Colonic mucosa (tissue), 4 donors: ENCODE data around the gene ZNF684. TPM values are rescaled to one million over a fixed set of nuclear protein-coding genes. Genes with fewer than 3 reads are reported as not detected.
"Not testable (repeated sequence)": the region's sequence is repeated elsewhere in the genome, so short reads cannot be mapped to it uniquely, and the experiment has no call there.

ENCODE experiments used
- DNase-seq: peaks from one replicate; pipeline ENCODE4 v3.0.0-alpha.2; 2020
- H3K27ac ChIP-seq: fragments of 200-600 bp; one replicate; pipeline ENCODE4 v1.8.0; 2021
- H3K27me3 ChIP-seq: fragments of 200-600 bp; one replicate; pipeline ENCODE4 v1.8.0; 2021
- H3K36me3 ChIP-seq: fragments of 200-600 bp; one replicate; pipeline ENCODE4 v1.8.0; 2021
- H3K4me1 ChIP-seq: fragments of 200-600 bp; one replicate; pipeline ENCODE4 v1.8.0; 2021; ENCODE audit warnings: mild to moderate bottlenecking
- H3K4me3 ChIP-seq: fragments of 200-600 bp; one replicate; pipeline ENCODE4 v1.8.0; 2021
- H3K9ac ChIP-seq, 2 donors: one replicate each; pipeline ENCODE4 v1.7.0; 2013; ENCODE audit warnings: control low read depth in 2 of 2, low read depth in 2 of 2, low read length in 2 of 2
- H3K9me3 ChIP-seq: fragments of 200-600 bp; one replicate; pipeline ENCODE4 v1.8.0; 2021
- intact Hi-C: fragments of 100-400 bp; cut with DNase I; formaldehyde crosslinking; loops from one replicate; pipeline ENCODE4 v1.14.1; 2022
- total RNA-seq, 2 donors: library from RNA; stranded (reverse); fragmentation: NEBNext Ultra II Directional in 1 of 2; extraction: Animal tissue kit (Norgen Biotek cat#: 25700) in 1 of 2; gene quantifications; one replicate each; pipeline ENCODE4 v1.2.1, GENCODE V29; 2021
- TF ChIP-seq, protein P1 (sequence below): fragments of 200-600 bp; IDR thresholded peaks from one replicate; pipeline ENCODE4 v1.8.0; 2022; ENCODE audit warnings: antibody characterized with exemption, mild to moderate bottlenecking
- donor health status: healthy.
- donor health status: DM: no; HTN: no; CAD: no.
- donor health status: DM: no; HTN: no; CAD: no.

Gene ZNF684
- total RNA-seq, 2 donors from 2014 or later, result 4.6 to 4.9 TPM

DNA sequence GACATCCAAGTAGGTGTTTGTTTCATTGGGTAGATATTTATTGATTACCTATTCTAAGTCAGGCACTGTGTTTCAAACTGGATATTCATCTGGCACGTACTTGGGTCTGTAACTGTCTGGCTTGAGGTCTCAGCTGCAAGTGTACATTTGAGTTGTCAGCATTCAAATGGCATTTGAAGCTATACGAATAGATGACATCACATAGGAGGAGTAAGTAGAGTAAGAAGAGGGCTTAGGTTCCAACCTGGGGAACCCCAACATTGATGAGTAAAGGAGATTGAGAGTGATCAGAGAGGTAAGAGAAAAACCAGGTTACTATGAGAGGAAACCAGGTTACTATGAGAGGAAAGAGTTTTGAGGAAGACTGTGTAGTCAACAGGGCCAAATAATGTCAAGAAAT is 30.7 kb downstream of the ZNF684 start:
- H3K4me3 ChIP-seq, result no peak overlapping the region
- no peaks in the 10 kb centered on the region for H3K4me1 ChIP-seq
- TF ChIP-seq, protein P1, sequence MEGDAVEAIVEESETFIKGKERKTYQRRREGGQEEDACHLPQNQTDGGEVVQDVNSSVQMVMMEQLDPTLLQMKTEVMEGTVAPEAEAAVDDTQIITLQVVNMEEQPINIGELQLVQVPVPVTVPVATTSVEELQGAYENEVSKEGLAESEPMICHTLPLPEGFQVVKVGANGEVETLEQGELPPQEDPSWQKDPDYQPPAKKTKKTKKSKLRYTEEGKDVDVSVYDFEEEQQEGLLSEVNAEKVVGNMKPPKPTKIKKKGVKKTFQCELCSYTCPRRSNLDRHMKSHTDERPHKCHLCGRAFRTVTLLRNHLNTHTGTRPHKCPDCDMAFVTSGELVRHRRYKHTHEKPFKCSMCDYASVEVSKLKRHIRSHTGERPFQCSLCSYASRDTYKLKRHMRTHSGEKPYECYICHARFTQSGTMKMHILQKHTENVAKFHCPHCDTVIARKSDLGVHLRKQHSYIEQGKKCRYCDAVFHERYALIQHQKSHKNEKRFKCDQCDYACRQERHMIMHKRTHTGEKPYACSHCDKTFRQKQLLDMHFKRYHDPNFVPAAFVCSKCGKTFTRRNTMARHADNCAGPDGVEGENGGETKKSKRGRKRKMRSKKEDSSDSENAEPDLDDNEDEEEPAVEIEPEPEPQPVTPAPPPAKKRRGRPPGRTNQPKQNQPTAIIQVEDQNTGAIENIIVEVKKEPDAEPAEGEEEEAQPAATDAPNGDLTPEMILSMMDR, result no peak
- no peaks in the 10 kb centered on the region for H3K9me3 ChIP-seq
- DNase-seq, result no peak
- no peak overlapping the region for H3K27ac ChIP-seq
- H3K27me3 ChIP-seq, result no peaks in the 10 kb centered on the region
- H3K36me3 ChIP-seq, result no peaks in the 10 kb centered on the region
- intact Hi-C loops, result no loop called here
- H3K9ac ChIP-seq, result no peak overlapping the region

DNA sequence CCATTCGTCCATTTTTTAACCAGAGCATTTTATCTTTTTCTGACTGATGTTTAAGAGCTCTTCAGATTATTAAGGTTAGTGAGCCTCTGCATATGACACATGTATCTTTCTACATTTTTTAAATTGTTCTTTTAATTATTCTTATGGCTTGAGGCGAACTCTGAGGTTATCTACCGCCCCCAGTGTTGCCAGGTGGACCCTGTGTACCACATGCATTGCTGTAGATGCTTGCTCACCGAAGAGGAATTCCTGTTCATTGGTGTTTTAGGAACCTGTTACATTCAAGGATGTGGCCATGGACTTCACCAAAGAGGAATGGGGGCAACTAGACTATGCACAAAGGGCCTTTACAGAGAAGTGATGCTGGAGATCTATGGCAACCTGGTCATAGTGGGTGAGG is 31.8 kb downstream of the ZNF684 start:
- intact Hi-C loops, result no loop called here
- H3K36me3 ChIP-seq, result no peaks in the 10 kb centered on the region
- H3K27me3 ChIP-seq, result no peaks in the 10 kb centered on the region
- DNase-seq, result no peak
- H3K4me3 ChIP-seq, result no peak overlapping the region
- TF ChIP-seq, protein P1, result no peak
- H3K27ac ChIP-seq, result no peak overlapping the region
- no peak overlapping the region for H3K9ac ChIP-seq
- no peaks in the 10 kb centered on the region for H3K4me1 ChIP-seq
- H3K9me3 ChIP-seq, result no peaks in the 10 kb centered on the region

DNA sequence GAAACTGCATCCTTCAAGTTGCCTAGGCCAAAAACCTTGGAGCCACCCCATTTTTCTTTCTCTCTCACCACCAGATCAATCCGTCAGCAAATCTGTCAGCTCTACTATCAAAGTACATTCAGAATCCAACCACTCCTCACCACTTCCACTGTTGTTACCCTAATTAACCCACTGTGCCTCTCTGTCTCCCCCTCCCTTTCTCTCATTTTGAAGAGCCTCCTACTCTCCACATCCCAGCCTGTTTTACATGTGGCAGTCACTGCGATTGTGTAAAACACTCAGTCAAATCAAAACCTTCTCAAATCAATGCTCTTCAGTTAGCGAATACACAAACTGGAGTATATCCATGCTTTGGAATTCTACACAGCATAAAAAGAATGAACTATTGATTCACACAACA is 33.1 kb downstream of the ZNF684 start:
- Histone ChIP-seq H3K27ac (no peak overlapping the region), H3K4me1 (no peaks in the 10 kb centered on the region), H3K27me3 (no peaks in the 10 kb centered on the region), H3K4me3 (no peak overlapping the region), H3K9ac (no peak overlapping the region), H3K36me3 (no peaks in the 10 kb centered on the region), H3K9me3 (no peaks in the 10 kb centered on the region)
- DNase-seq, result no peak
- intact Hi-C loops, result no loop called here
- TF ChIP-seq, protein P1, result no peak

DNA sequence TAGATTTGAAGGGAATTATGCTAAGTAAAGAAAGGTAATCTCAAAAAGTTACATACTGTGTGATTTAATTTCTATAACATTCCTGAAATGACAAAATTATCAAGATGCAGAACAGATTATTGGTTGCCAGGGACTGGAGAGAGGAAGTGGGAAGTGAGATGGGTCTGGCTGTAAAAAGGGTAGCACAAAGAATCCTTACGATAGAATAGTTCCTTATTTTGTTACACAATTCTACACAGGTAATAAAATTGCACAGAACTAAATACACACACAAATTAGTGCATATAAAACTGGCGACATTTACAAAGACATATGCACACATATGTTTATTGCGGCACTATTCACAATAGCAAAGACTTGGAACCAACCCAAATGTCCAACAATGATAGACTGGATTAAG is 33.5 kb downstream of the ZNF684 start:
- TF ChIP-seq, protein P1, result no peak
- H3K9ac ChIP-seq, result no peak overlapping the region
- no peak for DNase-seq
- no peaks in the 10 kb centered on the region for H3K4me1 ChIP-seq
- H3K4me3 ChIP-seq, result no peak overlapping the region
- H3K36me3 ChIP-seq, result no peaks in the 10 kb centered on the region
- intact Hi-C loops, result no loop called here
- no peak overlapping the region for H3K27ac ChIP-seq
- no peaks in the 10 kb centered on the region for H3K9me3 ChIP-seq
- no peaks in the 10 kb centered on the region for H3K27me3 ChIP-seq

DNA sequence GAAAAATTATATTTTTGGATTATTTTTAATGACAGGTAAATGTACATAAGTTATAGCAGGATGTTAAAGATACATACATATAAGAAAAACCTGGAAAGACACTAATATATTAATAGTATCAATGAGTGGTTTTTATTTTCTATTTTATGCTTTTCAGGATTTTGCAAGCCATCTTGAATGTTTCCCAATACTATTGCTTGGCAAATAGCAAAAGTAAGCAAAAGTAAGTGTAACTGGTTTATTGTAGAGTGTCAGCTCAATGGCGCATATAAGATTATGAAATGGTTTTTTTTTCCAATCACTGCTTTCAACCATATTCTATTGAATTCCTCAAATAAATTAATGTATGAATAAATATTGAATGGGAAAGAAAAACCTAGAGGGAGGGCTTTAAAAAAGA is 36.4 kb downstream of the ZNF684 start:
- DNase-seq, result no peak
- intact Hi-C loops, result no loop called here

DNA sequence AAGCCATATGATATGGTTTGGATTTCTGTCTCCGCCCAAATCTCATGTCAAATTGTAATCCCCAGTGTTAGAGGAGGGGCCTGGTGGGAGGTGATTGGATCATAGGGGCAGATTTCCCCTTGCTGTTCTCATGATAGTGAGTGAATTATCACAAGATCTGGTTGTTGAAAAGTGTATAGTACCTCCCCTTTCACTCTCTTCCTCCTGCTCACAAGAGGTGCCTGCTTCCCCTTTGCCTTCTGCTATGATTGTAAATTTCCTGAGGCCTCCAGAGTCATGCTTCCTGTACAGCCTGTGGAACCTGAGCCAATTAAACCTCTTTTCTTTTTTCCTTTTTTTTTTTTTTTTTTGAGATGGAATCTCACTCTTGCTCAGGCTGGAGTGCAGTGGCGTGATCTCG is 43.4 kb downstream of the ZNF684 start:
- H3K36me3 ChIP-seq, H3K4me3 ChIP-seq, H3K27ac ChIP-seq, H3K9ac ChIP-seq, H3K4me1 ChIP-seq, DNase-seq, H3K27me3 ChIP-seq, intact Hi-C loops, H3K9me3 ChIP-seq: not testable (repeated sequence)

More for the DNA sequence above, 36.4 kb downstream of the ZNF684 start:
- Histone ChIP-seq H3K9ac (no peak overlapping the region), H3K4me1 (no peaks in the 10 kb centered on the region), H3K27ac (no peak overlapping the region), H3K9me3 (no peaks in the 10 kb centered on the region), H3K27me3 (no peaks in the 10 kb centered on the region), H3K4me3 (no peak overlapping the region), H3K36me3 (no peaks in the 10 kb centered on the region)
- TF ChIP-seq, protein P1, result no peak
